Peyer's patch (tissue), 4 donors: ENCODE data around the gene WASHC2A. TPM values are rescaled to one million over a fixed set of nuclear protein-coding genes. Genes with fewer than 3 reads are reported as not detected.
"Not testable (repeated sequence)": the region's sequence is repeated elsewhere in the genome, so short reads cannot be mapped to it uniquely, and the experiment has no call there.

Experiments
- DNase-seq, 3 donors: peaks; one replicate each; pipeline ENCODE4 v3.0.0-alpha.2; 2017 to 2019
- H3K27ac ChIP-seq, 4 donors: fragments of 200-600 bp; sonication (generic); one replicate each; pipeline ENCODE4 v1.5.1; 2016 to 2019
- H3K27me3 ChIP-seq, 2 donors: fragments of 200-600 bp; sonication (generic); one replicate each; pipeline ENCODE4 v1.5.1; 2019
- H3K36me3 ChIP-seq, 3 donors: fragments of 200-600 bp; sonication (generic); one replicate each; pipeline ENCODE4 v1.5.1; 2016 to 2019
- H3K4me1 ChIP-seq, 4 donors: fragments of 200-600 bp; sonication (generic); one replicate each; pipeline ENCODE4 v1.5.1; 2016 to 2019
- H3K4me3 ChIP-seq, 4 donors: fragments of 200-600 bp; sonication (generic); 1 replicate in 3 of 4; 2 replicates in 1 of 4; pipeline ENCODE4 v1.5.1; 2016 to 2019; ENCODE audit warnings: mild to moderate bottlenecking in 1 of 4
- H3K9me3 ChIP-seq, 4 donors: fragments of 200-600 bp; sonication (generic); one replicate each; pipeline ENCODE4 v1.5.1; 2016 to 2019; ENCODE audit warnings: mild to moderate bottlenecking in 1 of 4
- CTCF ChIP-seq, 6 experiments: fragments of 450-650 bp in 4 of 6; fragments of 200-600 bp in 2 of 6; sonication (generic) in 1 of 6; IDR thresholded peaks; one replicate each; pipeline ENCODE4 v1.5.1; 2017 to 2019; ENCODE audit warnings: antibody characterized with exemption in 6 of 6, mild to moderate bottlenecking in 3 of 6, moderate library complexity in 1 of 6
- POLR2A ChIP-seq, 2 donors: fragments of 450-650 bp; IDR thresholded peaks; one replicate each; pipeline ENCODE4 v1.5.1; 2017; ENCODE audit warnings: antibody characterized with exemption in 2 of 2, mild to moderate bottlenecking in 2 of 2, moderate library complexity in 2 of 2
- total RNA-seq, 4 donors: library from RNA; depleted of rRNA; stranded (reverse); fragments of >200 nt; gene quantifications; one replicate each; pipeline ENCODE4 v1.1.0, GENCODE V29; 2016

The WASHC2A gene
- total RNA-seq = 10 to 100 TPM; 39.4 to 88.9 (median 57.6) TPM

GRCh38 chr10:50067546-50068351 is at the start of gene WASHC2A:
WASHC2A (plus strand) TSS chr10:50067954; CDS start chr10:50068006, 52 bp downstream.
- not testable (repeated sequence) for H3K27me3 ChIP-seq, H3K9me3 ChIP-seq, H3K4me1 ChIP-seq, H3K36me3 ChIP-seq
- peak; percentile 92 to 97 (median 95) for DNase-seq
- Histone ChIP-seq H3K27ac (peak within 1 kb of the TSS; percentile 58 to 87 (median 83)), H3K4me3 (peak within 1 kb of the TSS; percentile 54 to 96 (median 80))
- TF ChIP-seq POLR2A (IDR thresholded peaks at IDR 0.05) = peak; percentile 39 to 41

GRCh38 chr10:50019279-50019678 is 48.5 kb upstream of the WASHC2A start:
- H3K4me3 ChIP-seq, H3K36me3 ChIP-seq, DNase-seq, H3K27me3 ChIP-seq, H3K9me3 ChIP-seq, H3K4me1 ChIP-seq, H3K27ac ChIP-seq: not testable (repeated sequence)

GRCh38 chr10:50020451-50021024 is 47.2 kb upstream of the WASHC2A start:
- not testable (repeated sequence) for H3K27me3 ChIP-seq, H3K9me3 ChIP-seq, H3K27ac ChIP-seq, H3K36me3 ChIP-seq, H3K4me1 ChIP-seq, H3K4me3 ChIP-seq, DNase-seq

GRCh38 chr10:50021646-50022045 is 46.1 kb upstream of the WASHC2A start:
- H3K4me3 ChIP-seq = no peak overlapping the region
- no peaks in the 10 kb centered on the region for H3K27me3 ChIP-seq
- TF ChIP-seq POLR2A (IDR thresholded peaks at IDR 0.05) (no peak), CTCF (IDR thresholded peaks at IDR 0.05) (no peak)
- no peaks in the 10 kb centered on the region for H3K9me3 ChIP-seq
- DNase-seq = no peak
- no peaks in the 10 kb centered on the region for H3K4me1 ChIP-seq
- H3K36me3 ChIP-seq = no peaks in the 10 kb centered on the region
- H3K27ac ChIP-seq = no peak overlapping the region

GRCh38 chr10:50024716-50025383 is 42.9 kb upstream of the WASHC2A start:
- DNase-seq, H3K9me3 ChIP-seq, H3K27ac ChIP-seq, H3K27me3 ChIP-seq, H3K4me3 ChIP-seq, H3K4me1 ChIP-seq, H3K36me3 ChIP-seq: not testable (repeated sequence)

GRCh38 chr10:50025627-50026026 is 42.1 kb upstream of the WASHC2A start:
- Histone ChIP-seq H3K27me3 (no peaks in the 10 kb centered on the region), H3K4me3 (no peak overlapping the region), H3K9me3 (no peaks in the 10 kb centered on the region), H3K36me3 (no peaks in the 10 kb centered on the region), H3K27ac (no peak overlapping the region), H3K4me1 (no peaks in the 10 kb centered on the region)
- no peak for DNase-seq
- TF ChIP-seq POLR2A (IDR thresholded peaks at IDR 0.05) (no peak), CTCF (IDR thresholded peaks at IDR 0.05) (no peak)

GRCh38 chr10:50027195-50027594 is 40.6 kb upstream of the WASHC2A start:
- no peaks in the 10 kb centered on the region for H3K36me3 ChIP-seq
- TF ChIP-seq CTCF (IDR thresholded peaks at IDR 0.05) = no peak
- no peak for TF ChIP-seq POLR2A (IDR thresholded peaks at IDR 0.05)
- no peaks in the 10 kb centered on the region for H3K4me1 ChIP-seq
- DNase-seq = no peak
- H3K27me3 ChIP-seq = no peaks in the 10 kb centered on the region
- no peak overlapping the region for H3K27ac ChIP-seq
- no peak overlapping the region for H3K4me3 ChIP-seq
- H3K9me3 ChIP-seq = no peaks in the 10 kb centered on the region
